HCT116 (cell line): ENCODE measurements around the gene KRT39. TPM values are rescaled to one million over a fixed set of nuclear protein-coding genes. Genes with fewer than 3 reads are reported as not detected.

Source experiments
- ATAC-seq: fragments of 200-7000 bp; cut with Tn5 transposase; 2 replicates; pipeline ENCODE4 v1.9.1; 2020; ENCODE audit warnings: mild to moderate bottlenecking, moderate library complexity
- BruUV-seq: library from RNA; stranded (reverse); fragments of 400-500 nt; replicated peaks from 2 replicates; lab custom pipeline; 2021; lab: Mats Ljungman, UMichigan
- CTCF ChIA-PET: fragments of 300-600 bp; sonication (Branson Sonifier 250); formaldehyde crosslinking; loops from one replicate; lab custom pipeline; 2021; ENCODE audit warnings: antibody characterized with exemption; lab: Charles Lee
- POLR2A ChIA-PET: fragments of 300-600, 350-600 bp; sonication (Branson Sonifier 250); formaldehyde crosslinking; loops from one replicate; lab custom pipeline; 2021; ENCODE audit warnings: antibody characterized with exemption; lab: Charles Lee
- RAD21 ChIA-PET, 2 experiments: fragments of 300-600 bp; sonication (Branson Sonifier 250); formaldehyde crosslinking; loops; one replicate each; lab custom pipeline; 2023; ENCODE audit warnings: low total read pairs in 2 of 2; ENCODE audit not compliant: uncharacterized antibody in 2 of 2, unreplicated experiment in 2 of 2, low non-redundant PET in 1 of 2; lab: Charles Lee
- DNase-seq: peaks from one replicate; pipeline ENCODE4 v3.0.0-alpha.2; 2010; ENCODE audit warnings: low read depth, low spot score
- H2AFZ ChIP-seq: fragments of 200-600 bp; shearing (Covaris generic), sonication (generic); 2 replicates; pipeline ENCODE4 v1.6.1; 2017; ENCODE audit warnings: low read depth, mixed run types, mixed read lengths, antibody characterized with exemption, low read length; ENCODE audit not compliant: poor library complexity, severe bottlenecking
- H3K27ac ChIP-seq: 2 replicates; pipeline ENCODE4 v1.5.1; 2012; ENCODE audit warnings: low read depth, low read length
- H3K27me3 ChIP-seq: fragments of 200-600 bp; sonication (generic); 2 replicates; pipeline ENCODE4 v1.6.1; 2016; ENCODE audit warnings: mixed run types, low read length, mixed read lengths; ENCODE audit not compliant: insufficient read depth
- H3K36me3 ChIP-seq, 2 experiments: fragments of 200-500 bp in 1 of 2; fragments of 200-600 bp in 1 of 2; sonication (Bioruptor generic) in 1 of 2; sonication (generic) in 1 of 2; 2 replicates each; pipeline versions ENCODE4 v1.5.1 to v1.6.1; 2014 to 2016; ENCODE audit warnings: low read length in 2 of 2, inconsistent platforms in 1 of 2, mixed read lengths in 1 of 2, mixed run types in 1 of 2; ENCODE audit not compliant: insufficient read depth in 2 of 2, control insufficient read depth in 1 of 2
- H3K4me1 ChIP-seq, 2 experiments: fragments of 200-600 bp in 1 of 2; sonication (generic) in 1 of 2; 2 replicates each; pipeline versions ENCODE4 v1.5.1 to v1.6.1; 2012 to 2017; ENCODE audit warnings: low read length in 2 of 2, inconsistent platforms in 1 of 2, mild to moderate bottlenecking in 1 of 2, mixed read lengths in 1 of 2, mixed run types in 1 of 2, moderate library complexity in 1 of 2; ENCODE audit not compliant: insufficient read depth in 2 of 2, control insufficient read depth in 1 of 2
- H3K4me2 ChIP-seq: fragments of 200-600 bp; sonication (generic); 2 replicates; pipeline ENCODE4 v1.6.1; 2017; ENCODE audit warnings: mixed run types, low read length, mixed read lengths
- H3K4me3 ChIP-seq, 2 experiments: fragments of 200-600 bp in 1 of 2; sonication (generic) in 1 of 2; replicated peaks in 1 of 2; 2 replicates each; pipeline ENCODE4 v1.5.1; 2011 to 2016; ENCODE audit warnings: low read length in 2 of 2, control low read depth in 1 of 2, low read depth in 1 of 2, mild to moderate bottlenecking in 1 of 2, mixed read lengths in 1 of 2, mixed run types in 1 of 2
- H3K79me2 ChIP-seq: fragments of 200-600 bp; sonication (generic); 2 replicates; pipeline ENCODE4 v1.6.1; 2017; ENCODE audit warnings: mild to moderate bottlenecking, mixed run types, low read length, moderate library complexity, mixed read lengths; ENCODE audit not compliant: insufficient read depth
- H3K9ac ChIP-seq: fragments of 200-600 bp; sonication (generic); 2 replicates; pipeline ENCODE4 v1.6.1; 2016; ENCODE audit warnings: low read length, mixed read lengths
- H3K9me2 ChIP-seq: fragments of 200-600 bp; sonication (generic), shearing (Covaris generic); 2 replicates; pipeline ENCODE4 v1.6.1; 2017; ENCODE audit warnings: mixed run types, mild to moderate bottlenecking, moderate library complexity; ENCODE audit not compliant: insufficient read depth
- H3K9me3 ChIP-seq, 2 experiments: fragments of 200-500 bp in 1 of 2; fragments of 200-600 bp in 1 of 2; sonication (Bioruptor generic) in 1 of 2; sonication (generic) in 1 of 2; 2 replicates each; pipeline ENCODE4 v1.6.1; 2014 to 2017; ENCODE audit warnings: low read length in 2 of 2, mixed read lengths in 2 of 2, inconsistent platforms in 1 of 2, low read depth in 1 of 2, mild to moderate bottlenecking in 1 of 2, mixed run types in 1 of 2, moderate library complexity in 1 of 2; ENCODE audit not compliant: control insufficient read depth in 1 of 2, insufficient read depth in 1 of 2
- H4K20me1 ChIP-seq: fragments of 200-600 bp; sonication (generic), shearing (Covaris generic); 2 replicates; pipeline ENCODE4 v1.6.1; 2017; ENCODE audit warnings: mixed run types, mild to moderate bottlenecking, moderate library complexity; ENCODE audit not compliant: insufficient read depth
- ATF3 ChIP-seq: IDR thresholded peaks from 2 replicates; pipeline ENCODE4 v1.6.1; 2012
- CTCF ChIP-seq, 3 experiments: fragments of 200-600 bp in 1 of 3; sonication (generic) in 1 of 3; IDR thresholded peaks in 2 of 3; conservative IDR thresholded peaks in 1 of 3; 2 replicates each; pipeline ENCODE4 v1.5.1; 2012 to 2017; ENCODE audit warnings: low read depth in 2 of 3, low read length in 2 of 3, antibody characterized with exemption in 1 of 3, borderline replicate concordance in 1 of 3, control low read depth in 1 of 3, mild to moderate bottlenecking in 1 of 3, mixed read lengths in 1 of 3, mixed run types in 1 of 3, moderate library complexity in 1 of 3; ENCODE audit not compliant: insufficient read depth in 1 of 3
- EGR1 ChIP-seq: IDR thresholded peaks from 2 replicates; pipeline ENCODE4 v1.6.1; 2012; ENCODE audit warnings: low read depth
- ELF1 ChIP-seq: IDR thresholded peaks from 2 replicates; pipeline ENCODE4 v1.6.1; 2012; ENCODE audit warnings: low read depth, borderline replicate concordance
- EZH2 ChIP-seq: fragments of 200-600 bp; sonication (generic); IDR thresholded peaks from 2 replicates; pipeline ENCODE4 v1.6.1; 2017; ENCODE audit warnings: antibody characterized with exemption, mixed run types
- FOSL1 ChIP-seq: IDR thresholded peaks from 2 replicates; pipeline ENCODE4 v1.6.1; 2012; ENCODE audit warnings: low read depth
- JUND ChIP-seq: IDR thresholded peaks from 2 replicates; pipeline ENCODE4 v1.6.1; 2012
- POLR2A ChIP-seq: IDR thresholded peaks from 2 replicates; pipeline ENCODE4 v1.7.0; 2011; ENCODE audit warnings: borderline replicate concordance; ENCODE audit not compliant: insufficient read depth, insufficient read length; ENCODE audit errors: extremely low read depth
- RAD21 ChIP-seq: IDR thresholded peaks from 2 replicates; pipeline ENCODE4 v1.6.1; 2012; ENCODE audit warnings: low read depth, mild to moderate bottlenecking
- SIN3A ChIP-seq: IDR thresholded peaks from 2 replicates; pipeline ENCODE4 v1.6.1; 2012; ENCODE audit warnings: low read depth
- SP1 ChIP-seq: IDR thresholded peaks from 2 replicates; pipeline ENCODE4 v1.6.1; 2012; ENCODE audit warnings: low read depth
- SRF ChIP-seq: IDR thresholded peaks from 2 replicates; pipeline ENCODE4 v1.6.1; 2012; ENCODE audit warnings: low read depth
- TCF7L2 ChIP-seq: IDR thresholded peaks from 2 replicates; pipeline ENCODE4 v1.7.0; 2011; ENCODE audit warnings: borderline replicate concordance, inconsistent platforms; ENCODE audit not compliant: insufficient read depth, insufficient read length; ENCODE audit errors: extremely low read depth
- YY1 ChIP-seq: IDR thresholded peaks from 2 replicates; pipeline ENCODE4 v1.6.1; 2011; ENCODE audit warnings: low read length, low read depth, moderate library complexity, mild to moderate bottlenecking; ENCODE audit not compliant: insufficient replicate concordance; ENCODE audit errors: extremely low read depth
- intact Hi-C: fragments of 100-400 bp; cut with micrococcal nuclease; formaldehyde crosslinking; loops from 2 replicates; pipeline ENCODE4 v1.10.0; 2022
- total RNA-seq: library from RNA; stranded (reverse); gene quantifications from one replicate; pipeline ENCODE4 v1.2.1, GENCODE V29; 2021; ENCODE audit not compliant: unreplicated experiment

The KRT39 gene
- total RNA-seq, 1 experiment from 2014 or later = not detected

GRCh38 chr17:40916366-40916765, 50.4 kb downstream of the KRT39 start:
- Histone ChIP-seq H3K27me3 (no peaks in the 10 kb centered on the region), H3K4me3 (no peak overlapping the region), H3K9ac (peak overlapping the region; percentile 52), H3K79me2 (no peaks in the 10 kb centered on the region), H4K20me1 (no peaks in the 10 kb centered on the region), H3K4me1 (peaks cover 44 to 66% of the 10 kb centered on the region in 2 experiments), H3K27ac (peak overlapping the region; percentile 90), H2AFZ (no peak overlapping the region), H3K9me3 (no peaks in the 10 kb centered on the region), H3K4me2 (peak overlapping the region; percentile 50; the same call in 1 of the 2 replicates), H3K9me2 (no peaks in the 10 kb centered on the region), H3K36me3 (no peaks in the 10 kb centered on the region; a peak in 1 of 4 replicates)
- ChIA-PET POLR2A (interaction anchor here (1.2 to 1.4 kb wide), 2 partner anchors 13 to 36 kb away, joined by 3 read pairs; no protein-coding TSS in a partner anchor), RAD21 (no interaction called here), CTCF (interaction anchor here (1.6 kb wide), 1 partner anchor 406 kb away, joined by 4 read pairs; no protein-coding TSS in a partner anchor)
- ATAC-seq (no peak), DNase-seq (no peak)
- TF ChIP-seq TCF7L2 = no peak
- no peak for TF ChIP-seq ELF1
- no peak for TF ChIP-seq SRF
- no peak for TF ChIP-seq YY1
- TF ChIP-seq RAD21 = no peak
- no peak for TF ChIP-seq SIN3A
- TF ChIP-seq ATF3 = no peak
- no peak for TF ChIP-seq POLR2A
- no peak for TF ChIP-seq EGR1
- TF ChIP-seq EZH2 = no peak
- no peak for TF ChIP-seq SP1
- no peak for TF ChIP-seq CTCF (IDR thresholded peaks at IDR 0.05 in 2 of 3, conservative IDR thresholded peaks at IDR 0.05 in 1 of 3; ENCODE audit: borderline replicate concordance in 1 of 3, insufficient read depth in 1 of 3, low read depth in 2 of 3, low read length in 2 of 3)
- no peak for TF ChIP-seq FOSL1
- TF ChIP-seq JUND = no peak
- BruUV-seq = no TSS peak
- intact Hi-C loops = no loop called here
